NCI-H460 (cell line): ENCODE measurements around the gene SULT1C4. TPM values are rescaled to one million over a fixed set of nuclear protein-coding genes. Genes with fewer than 3 reads are reported as not detected.
"Not testable (repeated sequence)": the region's sequence is repeated elsewhere in the genome, so short reads cannot be mapped to it uniquely, and the experiment has no call there.

ENCODE experiments used
- DNase-seq: peaks from one replicate; pipeline ENCODE4 v3.0.0-alpha.2; 2016; ENCODE audit warnings: low read depth; ENCODE audit errors: extremely low read depth
- small RNA-seq, 2 experiments: library from RNA; depleted of rRNA; stranded (forward); fragments of <200 nt; gene quantifications; one replicate each; pipeline ENCODE3, GENCODE V24; 2014
- total RNA-seq: library from RNA; depleted of rRNA; stranded (reverse); fragments of >200 nt; shearing (Covaris generic); gene quantifications from 2 replicates; pipeline ENCODE4 v1.2.3, GENCODE V29; 2014; rRNA removed

Gene SULT1C4
- total RNA-seq, 1 experiment from 2014 or later: not detected

DNA sequence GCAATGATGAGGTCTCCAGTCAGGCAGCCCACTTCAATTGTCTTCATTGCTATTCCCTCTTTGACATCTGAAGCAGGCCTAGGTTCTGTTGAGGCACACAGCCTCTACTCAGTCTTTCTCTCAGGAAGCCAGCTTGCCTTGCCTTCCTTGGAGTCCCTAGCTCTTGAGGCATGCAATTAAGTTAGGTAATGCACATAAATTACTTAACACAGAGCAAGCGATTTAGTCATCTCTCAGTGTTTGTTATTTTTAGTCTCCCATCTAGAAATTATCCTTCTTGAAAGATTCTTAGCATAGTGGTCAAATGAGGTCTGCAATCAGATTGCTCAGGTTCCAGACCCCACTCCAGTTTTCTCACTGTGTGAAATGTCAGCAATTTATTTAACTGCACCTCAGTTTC lies 32.0 kb downstream of the SULT1C4 start:
- no peak for DNase-seq

DNA sequence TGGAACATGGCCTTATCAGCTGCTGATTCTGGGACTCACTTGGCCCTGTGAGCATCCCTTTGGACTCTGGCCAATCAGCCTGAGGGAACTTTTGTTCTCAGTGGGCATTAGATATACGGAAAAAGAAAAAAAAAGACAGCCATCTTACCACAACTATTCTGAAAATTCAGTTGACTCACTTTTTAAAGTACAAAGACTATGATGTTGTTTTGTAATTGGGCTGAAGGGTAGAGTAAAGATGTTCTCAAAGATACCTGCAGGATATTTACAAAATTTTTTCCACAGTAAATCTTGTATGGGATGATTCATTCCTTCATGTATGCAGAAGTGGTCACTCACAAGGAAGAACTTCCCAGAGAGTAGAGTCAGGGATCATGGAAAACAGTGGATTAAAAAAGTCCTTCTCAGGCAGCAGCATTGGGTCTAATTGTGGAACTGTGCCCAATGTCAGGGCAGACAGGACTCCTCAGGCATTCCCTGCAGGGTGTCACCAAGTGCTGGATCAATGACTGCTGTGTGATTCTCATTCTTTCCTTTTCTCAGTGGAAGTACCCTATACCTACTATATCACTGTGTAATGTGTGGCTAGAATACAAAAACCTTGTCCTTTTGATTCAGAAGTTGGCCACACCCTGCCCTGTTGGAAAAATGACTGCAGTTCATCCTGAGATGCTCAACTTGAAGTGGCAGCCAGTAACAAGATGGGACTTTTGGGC lies 35.4 kb downstream of the SULT1C4 start:
- DNase-seq: no peak

DNA sequence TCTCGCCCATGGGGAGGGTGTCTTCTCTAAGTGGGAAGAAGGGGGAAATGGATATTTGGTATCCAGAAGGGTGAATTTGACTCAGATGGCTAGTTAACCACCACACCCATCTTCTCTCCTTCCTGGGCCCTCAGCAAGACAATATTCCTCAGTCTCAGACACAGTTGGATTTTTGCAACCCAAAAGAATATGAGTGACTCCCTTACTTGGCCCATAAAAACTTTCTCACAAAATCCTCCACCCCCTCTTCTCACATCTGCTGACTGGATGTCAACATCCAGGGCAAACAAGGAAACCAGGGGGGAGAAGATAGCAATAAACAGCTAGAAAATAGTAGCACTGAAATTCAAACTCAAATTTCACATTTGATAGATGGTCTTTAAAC lies 35.9 kb downstream of the SULT1C4 start:
- no peak for DNase-seq

DNA sequence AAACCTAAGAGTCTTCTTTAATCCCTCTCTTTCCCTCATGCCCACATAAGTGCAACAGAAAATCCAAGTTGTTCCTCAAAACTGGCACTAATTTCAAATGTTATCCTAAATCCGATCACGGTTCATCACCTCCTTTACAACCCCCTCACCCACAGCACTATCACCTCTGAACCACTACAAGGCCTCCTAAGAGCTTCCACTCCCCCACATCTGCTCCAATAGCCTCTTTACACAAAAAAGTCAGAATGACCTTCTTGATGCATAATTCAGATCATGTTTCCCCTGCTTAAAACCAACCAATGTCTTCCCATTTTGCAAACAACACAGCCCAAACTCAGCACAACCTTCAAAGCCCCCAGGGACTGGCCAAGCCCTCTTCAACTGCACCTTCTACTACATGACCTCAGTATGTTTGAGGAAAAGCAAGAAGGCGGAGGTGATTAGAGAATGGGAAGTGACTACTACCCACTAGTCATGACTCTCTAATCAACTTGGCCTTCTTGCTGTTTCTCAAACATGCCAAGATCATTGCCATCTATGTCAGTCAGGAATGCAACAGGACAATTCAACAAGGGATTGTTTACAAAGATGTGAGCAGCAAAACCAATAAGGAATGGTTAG lies 36.6 kb downstream of the SULT1C4 start:
- DNase-seq: no peak

DNA sequence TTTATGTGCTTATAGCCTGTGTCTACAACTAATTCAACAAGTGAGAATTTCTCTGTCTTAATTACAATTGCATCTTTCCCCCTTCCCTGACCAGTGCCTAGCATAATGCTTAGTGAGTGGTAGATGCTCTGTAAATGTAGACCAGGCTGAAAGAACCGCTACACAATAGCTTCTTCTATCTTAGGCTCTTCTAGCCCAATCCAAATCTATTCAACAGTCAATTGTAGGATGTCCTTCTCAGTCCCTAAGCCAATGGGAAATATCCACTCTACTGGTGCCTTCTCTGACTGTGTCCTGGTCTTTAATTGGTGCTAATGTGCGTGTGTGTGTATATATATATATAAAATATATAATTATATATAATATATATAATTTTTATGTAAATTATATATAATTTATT lies 37.2 kb downstream of the SULT1C4 start:
- DNase-seq: no peak

DNA sequence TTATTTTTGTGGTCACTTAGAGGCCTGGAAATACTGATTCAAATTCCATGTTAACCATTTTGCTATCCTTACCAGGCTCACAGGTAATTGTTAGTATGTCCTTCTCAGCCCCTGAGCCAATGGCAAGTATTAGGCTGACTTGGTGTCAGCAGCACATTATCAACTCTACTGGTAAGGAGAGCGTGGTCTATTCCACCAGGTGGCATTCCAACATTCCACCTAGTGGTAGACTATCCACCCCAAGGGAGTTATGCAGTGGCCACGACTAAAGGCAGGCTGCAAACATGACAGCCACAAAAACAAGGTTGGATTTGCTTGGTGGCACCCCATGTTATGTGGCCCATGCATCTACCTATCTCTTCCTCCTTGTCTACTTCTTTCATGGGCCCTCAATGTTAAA lies 39.5 kb downstream of the SULT1C4 start:
- DNase-seq: no peak

DNA sequence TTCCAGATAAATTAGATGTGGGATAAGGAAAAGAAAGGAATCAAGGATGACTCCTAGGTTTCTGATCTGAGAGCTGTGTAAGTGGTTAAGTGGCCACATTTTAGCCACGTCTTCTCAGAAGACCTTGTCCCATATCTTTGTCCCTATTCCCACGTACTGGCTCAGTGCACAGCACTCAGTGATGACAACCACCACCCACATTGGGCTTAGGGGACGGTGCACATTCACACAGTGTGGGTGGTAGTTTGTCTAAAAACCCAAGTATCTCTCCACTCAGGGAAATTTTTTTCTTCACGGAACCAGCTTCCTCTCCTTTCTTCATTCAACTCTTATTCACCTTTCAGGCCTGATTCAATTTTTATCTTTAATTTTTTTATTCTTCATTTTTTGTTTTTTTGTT lies 40.7 kb downstream of the SULT1C4 start:
- no peak for DNase-seq

DNA sequence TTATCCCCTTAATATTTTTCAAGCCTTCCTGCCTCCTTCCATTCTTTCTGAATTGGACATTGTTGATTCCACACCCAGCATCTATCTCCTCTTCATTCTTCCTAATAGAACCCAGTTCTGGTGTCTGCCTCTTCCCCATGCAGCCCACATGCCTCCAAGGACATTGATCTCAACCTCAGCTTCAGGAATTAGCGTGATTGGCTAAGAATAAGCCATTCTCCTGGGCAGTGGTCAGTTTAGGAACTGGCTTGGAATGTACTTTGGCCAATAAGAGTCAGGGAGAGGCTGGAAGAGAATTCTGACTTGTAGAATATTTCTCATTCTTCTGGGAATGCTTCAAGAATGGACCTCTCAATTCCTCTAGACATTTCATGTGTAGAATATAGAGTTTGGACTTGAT lies 45.3 kb downstream of the SULT1C4 start:
- no peak for DNase-seq

DNA sequence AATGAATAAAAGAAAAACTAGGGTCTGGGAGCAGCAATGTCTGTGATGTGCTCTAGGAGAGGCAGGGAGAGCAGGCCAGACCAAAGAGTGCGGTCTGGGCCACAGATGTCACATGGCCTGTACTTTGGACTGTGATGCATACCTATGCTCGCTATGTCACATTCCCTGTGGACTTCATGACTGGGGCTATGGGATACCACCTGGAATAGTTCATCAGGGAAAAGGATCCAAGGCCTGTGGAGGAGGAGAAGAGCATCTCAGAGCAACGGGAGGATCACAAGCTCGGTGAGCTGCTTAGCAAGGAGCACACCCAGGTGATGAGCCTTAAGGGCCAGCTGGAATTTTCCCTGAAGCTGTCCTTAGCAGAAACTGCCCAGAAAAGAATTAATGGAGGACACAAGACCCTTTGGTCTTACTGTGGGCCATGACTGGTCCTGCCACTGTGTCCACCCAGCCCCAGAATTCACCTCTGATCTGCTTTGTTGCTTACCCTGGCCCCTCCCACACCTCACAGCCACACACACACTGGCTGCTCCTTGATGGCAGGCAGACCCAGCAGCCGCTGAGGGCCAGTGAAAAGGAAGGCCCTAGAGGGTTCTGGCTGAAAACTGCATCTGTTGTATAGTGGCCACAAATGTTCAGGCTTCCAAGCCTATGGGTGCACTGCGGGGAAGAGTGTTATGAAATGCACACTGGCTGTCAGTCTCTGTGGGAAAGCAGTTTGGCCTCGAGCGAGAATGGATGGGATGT lies 45.9 kb downstream of the SULT1C4 start:
- no peak for DNase-seq

DNA sequence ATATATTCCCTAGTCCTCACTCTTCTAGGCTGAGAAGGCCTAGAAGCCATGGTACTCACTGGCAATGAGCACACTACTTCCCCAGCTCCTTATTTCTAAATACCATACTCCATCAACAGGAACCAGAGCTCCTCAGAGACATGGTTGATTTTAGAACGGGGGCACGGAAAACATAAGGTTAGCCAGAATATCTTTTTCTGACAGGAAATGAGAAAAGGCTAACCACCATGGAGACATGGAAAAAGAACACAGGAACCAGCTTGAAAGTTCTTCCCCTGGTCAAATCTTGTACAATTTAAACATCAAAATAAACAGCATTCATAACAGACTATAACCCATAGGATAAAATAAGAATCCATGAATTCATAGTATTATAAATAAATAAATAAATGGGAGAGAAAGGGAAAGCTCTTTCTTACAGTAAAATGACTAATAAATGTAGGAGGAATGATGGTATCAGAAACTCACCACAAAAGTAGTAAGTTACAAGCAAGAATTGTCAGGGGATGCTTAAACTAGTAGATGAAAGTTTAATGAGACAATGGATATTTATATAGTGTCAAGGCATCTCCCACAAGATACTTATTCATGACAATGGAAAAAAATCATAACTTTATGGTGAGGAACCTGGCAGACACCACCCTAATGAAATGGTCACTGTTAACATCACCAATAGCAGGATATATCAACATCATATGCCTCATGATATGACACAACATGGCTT lies 50.7 kb downstream of the SULT1C4 start:
- no peak for DNase-seq

DNA sequence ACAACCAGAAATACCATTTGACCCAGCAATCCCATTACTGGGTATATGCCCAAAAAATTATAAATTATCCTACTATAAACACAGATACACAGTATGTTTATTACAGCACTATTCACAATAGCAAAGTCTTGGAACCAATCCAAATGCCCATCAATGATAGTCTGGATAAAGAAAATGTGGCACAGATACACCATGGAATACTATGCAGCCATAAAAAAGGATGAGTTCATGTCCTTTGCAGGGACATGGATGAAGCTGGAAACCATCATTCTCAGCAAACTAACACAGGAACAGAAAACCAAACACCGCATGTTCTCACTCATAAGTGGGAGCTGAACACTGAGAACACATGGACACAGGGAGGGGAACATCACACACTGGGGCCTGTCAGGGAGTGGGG lies 57.8 kb downstream of the SULT1C4 start:
- DNase-seq: not testable (repeated sequence)

DNA sequence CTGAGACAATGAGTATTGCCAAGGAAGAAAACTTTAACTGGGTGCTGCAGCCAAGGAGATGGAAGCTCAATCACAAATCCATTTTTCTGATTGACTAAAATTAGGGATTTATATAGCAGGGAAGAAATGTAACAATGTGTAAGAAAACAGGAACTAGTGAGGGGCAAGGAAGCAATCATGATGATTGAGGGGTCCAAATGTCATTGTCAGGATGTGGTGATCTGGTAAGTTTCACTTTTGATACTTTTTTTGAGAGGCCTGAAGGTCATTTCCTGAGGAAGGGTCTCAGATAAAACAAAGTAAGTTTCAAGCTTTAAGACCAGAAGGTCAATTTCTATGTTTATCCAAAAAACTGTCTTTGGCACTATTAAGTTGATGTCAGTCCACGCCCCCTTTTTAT lies 59.2 kb downstream of the SULT1C4 start:
- DNase-seq: no peak

Small RNA genes lying within 50 kb of the gene (small RNA-seq; reads per million reads assigned to genes)
- gene SMIM12P1: 0 reads per million in 2 experiments

Other genes with a start within 250 kb of the SULT1C4 start
- not detected in 2 replicates for gene SULT1C3, start 138.0 kb upstream of the SULT1C4 start, total RNA-seq
- gene SULT1C2, start 89.1 kb upstream of the SULT1C4 start, total RNA-seq: not detected in 2 replicates
- gene GCC2, start 71.3 kb downstream of the SULT1C4 start, total RNA-seq: 21.1 and 27.3 TPM in 2 replicates
- gene LIMS1, start 156.5 kb downstream of the SULT1C4 start, total RNA-seq: 35.4 and 42.8 TPM in 2 replicates